ENCODE data around the gene HOXC10. TPM values are rescaled to one million over a fixed set of nuclear protein-coding genes. Genes with fewer than 3 reads are reported as not detected.

The HOXC10 gene
- total and polyA plus RNA-seq, 2 donors: 1.6 to 2.8 TPM

DNA sequence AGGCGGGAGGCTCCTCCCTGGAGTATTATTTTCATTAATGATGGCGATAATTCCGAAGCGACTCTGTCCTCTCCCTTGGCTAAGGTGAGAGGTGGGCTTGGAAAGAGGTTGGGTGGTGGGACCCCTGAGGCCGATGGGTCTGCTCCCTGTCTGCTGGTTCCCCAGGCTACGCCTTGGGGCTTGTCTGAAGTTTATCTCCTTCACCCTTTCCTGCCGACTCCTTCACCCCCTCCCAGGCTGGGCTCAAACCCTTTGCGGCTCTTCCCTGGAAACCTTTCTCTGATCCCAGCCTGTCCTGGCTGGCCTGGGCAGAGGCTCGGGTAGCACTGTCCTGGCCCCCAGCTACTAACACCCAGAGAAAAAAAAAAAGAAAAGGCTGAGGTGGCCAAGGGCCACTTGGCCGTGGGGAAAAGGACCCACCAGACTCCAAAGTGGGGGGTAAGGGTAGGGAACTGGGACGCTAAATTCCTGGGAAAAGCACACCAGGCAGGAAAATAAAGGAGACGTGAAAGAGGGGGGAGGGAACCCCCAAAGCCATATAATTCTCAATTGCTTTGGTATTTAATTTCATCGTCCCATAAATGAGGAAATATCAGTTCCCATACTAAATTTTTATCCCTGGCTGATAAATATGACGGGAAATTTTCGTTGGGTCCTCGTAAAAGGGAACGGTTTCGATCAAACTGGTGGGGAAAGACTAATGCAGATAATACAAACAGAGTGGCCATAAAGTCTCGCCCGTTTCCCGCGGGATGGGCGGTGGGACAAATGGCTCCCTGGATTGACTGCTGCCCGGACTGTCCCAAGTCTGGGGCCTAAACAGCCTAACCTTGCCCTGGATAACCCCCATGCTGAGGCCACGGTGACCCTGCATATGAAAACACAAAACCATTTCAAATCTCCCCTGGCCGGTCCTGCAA lies 2.0 kb upstream of the HOXC10 start:
- DNase-seq (ENCODE audit: extremely low spot score): no peak
- no peaks in the 10 kb centered on the region for H3K4me1 ChIP-seq (ENCODE audit: insufficient read depth)
- H3K27ac ChIP-seq (ENCODE audit: low read depth): no peak overlapping the region
- H3K36me3 ChIP-seq (ENCODE audit: insufficient read depth): no peaks in the 10 kb centered on the region
- whole genome bisulfite sequencing: 62% methylated on average over 26 of the region's 26 CpGs
- H3K4me3 ChIP-seq (ENCODE audit: low read depth, low read length): no peak overlapping the region

DNA sequence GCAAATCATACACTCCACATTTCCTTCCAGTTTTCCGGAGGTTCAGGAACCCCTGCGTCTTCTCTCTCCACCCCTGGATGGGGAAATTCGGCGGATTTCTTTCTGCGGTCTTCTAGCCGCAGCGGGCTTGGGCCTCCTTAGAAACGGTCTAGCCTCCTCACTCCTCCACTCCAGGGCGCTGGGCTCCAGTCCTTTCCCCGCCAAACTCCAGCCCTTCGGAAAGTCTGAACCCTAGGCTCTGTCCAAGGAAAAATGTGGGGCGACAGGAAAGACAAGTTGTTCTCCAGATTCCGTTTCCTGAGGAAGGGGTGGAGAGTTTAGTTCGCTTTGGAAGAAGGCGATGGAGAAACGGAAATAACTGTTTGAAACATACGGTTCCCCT lies 1.4 kb upstream of the HOXC10 start:
- Histone ChIP-seq H3K4me1 (ENCODE audit: insufficient read depth) (no peaks in the 10 kb centered on the region), H3K4me3 (ENCODE audit: low read depth, low read length) (no peak overlapping the region), H3K27ac (ENCODE audit: low read depth) (no peak overlapping the region), H3K36me3 (ENCODE audit: insufficient read depth) (no peaks in the 10 kb centered on the region)
- no peak for DNase-seq (ENCODE audit: extremely low spot score)
- WGBS: 55% methylated on average over 17 of the region's 17 CpGs

DNA sequence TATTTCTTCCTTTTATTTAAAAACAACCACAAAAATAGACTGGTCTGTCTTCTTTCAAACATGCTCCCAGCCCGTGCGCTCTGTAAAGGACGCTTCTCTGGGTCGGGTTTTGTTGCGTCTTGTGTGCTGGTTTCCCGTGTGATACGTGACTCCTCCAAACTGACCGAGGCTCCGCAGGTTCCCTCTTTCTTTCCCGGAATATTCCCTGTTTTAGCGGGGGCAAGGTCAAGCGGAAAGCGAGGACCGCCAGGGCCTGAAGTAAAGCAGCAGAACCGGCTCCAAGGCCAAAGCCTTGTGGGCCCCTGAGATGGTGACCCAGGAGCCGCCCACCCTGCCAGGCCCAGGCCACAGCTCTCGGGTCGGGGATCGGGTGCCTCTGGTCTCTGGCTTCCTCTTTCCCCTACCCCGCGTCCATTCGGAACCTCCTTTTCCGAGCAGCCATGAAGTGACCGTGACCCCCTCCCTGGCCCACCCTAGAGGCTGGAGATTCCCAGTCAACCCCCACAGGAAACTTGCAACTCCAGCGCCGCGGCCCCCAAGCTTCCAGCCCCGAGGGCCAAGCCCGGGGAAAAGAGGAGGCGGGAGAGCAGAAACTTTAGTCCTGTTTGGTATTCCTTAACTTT lies 885 bp upstream of the HOXC10 start:
- DNase-seq (ENCODE audit: extremely low spot score): no peak
- WGBS: 48% methylated on average over 30 of the region's 30 CpGs
- H3K27ac ChIP-seq (ENCODE audit: low read depth): no peak overlapping the region
- H3K36me3 ChIP-seq (ENCODE audit: insufficient read depth): no peaks in the 10 kb centered on the region
- no peak overlapping the region for H3K4me3 ChIP-seq (ENCODE audit: low read depth, low read length)
- H3K4me1 ChIP-seq (ENCODE audit: insufficient read depth): no peaks in the 10 kb centered on the region

DNA sequence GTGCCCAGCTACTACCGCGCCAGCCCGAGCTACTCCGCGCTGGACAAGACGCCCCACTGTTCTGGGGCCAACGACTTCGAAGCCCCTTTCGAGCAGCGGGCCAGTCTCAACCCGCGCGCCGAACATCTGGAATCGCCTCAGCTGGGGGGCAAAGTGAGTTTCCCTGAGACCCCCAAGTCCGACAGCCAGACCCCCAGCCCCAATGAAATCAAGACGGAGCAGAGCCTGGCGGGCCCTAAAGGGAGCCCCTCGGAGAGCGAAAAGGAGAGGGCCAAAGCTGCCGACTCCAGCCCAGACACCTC lies 697 bp downstream of the HOXC10 start:
- Histone ChIP-seq H3K4me3 (ENCODE audit: low read depth, low read length) (peak overlapping the region; percentile 22), H3K36me3 (ENCODE audit: insufficient read depth) (no peaks in the 10 kb centered on the region), H3K4me1 (ENCODE audit: insufficient read depth) (no peaks in the 10 kb centered on the region), H3K27ac (ENCODE audit: low read depth) (no peak overlapping the region)
- 6% methylated on average over 21 of the region's 21 CpGs for WGBS
- DNase-seq (ENCODE audit: extremely low spot score): no peak

DNA sequence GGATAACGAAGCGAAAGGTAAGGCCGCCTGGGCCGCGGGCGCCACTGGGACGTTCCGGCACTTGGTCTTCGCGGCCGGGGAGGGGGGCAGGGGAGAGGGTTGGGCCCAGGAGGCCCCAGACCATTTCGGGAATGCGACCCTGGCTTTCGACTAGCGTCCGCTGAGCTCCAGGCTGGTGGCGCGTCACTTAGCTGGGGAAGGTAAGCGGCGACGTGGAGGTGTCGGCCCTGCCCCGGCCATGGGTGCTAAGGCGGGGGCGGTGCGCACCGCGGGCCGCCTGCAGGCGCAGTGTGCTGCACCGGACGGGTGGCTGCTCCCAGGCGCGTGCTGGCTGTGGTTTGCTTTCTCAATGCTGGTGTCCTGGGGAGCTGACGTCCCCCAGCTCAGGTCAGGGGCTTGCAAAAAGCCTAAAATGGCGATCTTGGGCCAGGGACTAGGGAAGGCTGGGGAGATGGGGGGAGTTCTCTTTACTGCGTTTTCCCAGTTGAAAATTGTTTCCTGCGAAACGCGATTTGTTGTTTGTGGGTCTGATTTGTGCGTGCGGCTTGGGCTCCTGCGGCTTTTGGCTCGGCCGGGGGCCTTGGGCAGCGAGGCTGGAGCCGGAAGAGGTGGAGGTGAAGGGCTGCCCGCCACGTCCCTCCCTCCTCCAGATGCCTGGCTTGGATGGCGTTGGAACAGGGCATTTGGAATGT lies 1.2 kb downstream of the HOXC10 start:
- Histone ChIP-seq H3K36me3 (ENCODE audit: insufficient read depth) (no peaks in the 10 kb centered on the region), H3K27ac (ENCODE audit: low read depth) (no peak overlapping the region), H3K4me3 (ENCODE audit: low read depth, low read length) (peak overlapping the region; percentile 22), H3K4me1 (ENCODE audit: insufficient read depth) (no peaks in the 10 kb centered on the region)
- 17% methylated on average over 50 of the region's 50 CpGs for WGBS
- no peak for DNase-seq (ENCODE audit: extremely low spot score)

DNA sequence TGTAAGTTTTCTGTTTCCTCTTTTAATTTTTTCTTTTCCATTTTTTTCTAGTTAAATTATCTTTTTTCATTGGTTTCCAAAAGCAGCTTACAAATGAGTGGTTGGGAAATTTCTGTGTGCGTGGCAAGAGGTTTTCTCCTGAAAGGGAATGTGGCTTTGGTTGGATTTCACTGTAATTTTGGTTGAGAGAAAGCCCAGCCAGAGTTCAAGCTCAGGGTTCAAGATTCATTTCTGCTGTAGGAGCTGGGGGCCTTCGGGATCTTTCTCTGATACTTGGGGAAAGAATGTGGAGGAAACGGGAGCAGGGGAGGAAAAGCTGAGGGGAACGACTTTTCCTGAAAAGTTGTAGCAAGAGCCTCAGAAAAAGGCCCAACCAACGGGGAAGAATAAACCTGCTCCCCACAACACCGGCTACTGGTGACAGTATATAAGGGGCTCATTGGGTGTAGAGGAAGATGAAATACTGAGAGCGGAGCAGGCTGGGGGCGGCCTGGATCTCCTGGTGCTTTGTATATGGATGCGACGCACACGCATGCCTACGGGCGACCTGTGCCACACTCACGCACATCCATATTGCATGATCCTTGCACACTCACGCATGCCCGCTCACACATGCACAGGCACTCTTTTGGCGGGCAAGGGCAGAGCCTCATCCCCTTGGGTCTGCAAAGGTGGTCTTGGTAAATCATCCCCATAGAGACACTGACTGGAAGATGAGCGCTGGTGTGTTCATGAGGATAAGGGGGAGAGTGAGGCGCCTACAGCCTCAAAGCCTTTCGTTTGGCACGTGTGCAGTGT lies 1.9 kb downstream of the HOXC10 start:
- H3K27ac ChIP-seq (ENCODE audit: low read depth): no peak overlapping the region
- no peak overlapping the region for H3K4me3 ChIP-seq (ENCODE audit: low read depth, low read length)
- DNase-seq (ENCODE audit: extremely low spot score): no peak
- no peaks in the 10 kb centered on the region for H3K36me3 ChIP-seq (ENCODE audit: insufficient read depth)
- no peaks in the 10 kb centered on the region for H3K4me1 ChIP-seq (ENCODE audit: insufficient read depth)
- WGBS: 66% methylated on average over 21 of the region's 21 CpGs

DNA sequence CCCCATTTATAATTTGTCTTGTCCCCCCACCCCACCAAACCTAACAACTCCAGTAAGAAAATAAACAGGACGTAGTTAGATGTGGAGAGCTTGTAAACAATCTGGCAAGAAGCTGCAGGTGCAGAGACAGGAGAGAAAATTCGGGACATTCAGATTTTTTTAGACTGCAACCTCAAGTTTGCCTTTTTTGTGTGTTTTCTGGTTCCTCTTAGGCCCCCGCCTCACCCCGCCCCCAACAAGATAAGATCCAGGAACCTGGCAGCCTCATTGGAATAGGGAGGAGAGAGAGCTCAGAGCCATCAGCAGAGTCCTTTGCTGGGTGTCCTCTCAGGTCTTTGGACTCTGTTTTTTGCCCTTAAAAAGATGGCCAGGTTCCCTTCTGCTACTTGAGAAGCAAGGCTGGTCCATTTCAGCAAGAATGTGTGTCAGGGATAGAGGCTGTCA lies 2.9 kb downstream of the HOXC10 start:
- WGBS: 48% methylated on average over 4 of the region's 4 CpGs
- Histone ChIP-seq H3K36me3 (ENCODE audit: insufficient read depth) (no peaks in the 10 kb centered on the region), H3K27ac (ENCODE audit: low read depth) (no peak overlapping the region), H3K4me3 (ENCODE audit: low read depth, low read length) (no peak overlapping the region), H3K4me1 (ENCODE audit: insufficient read depth) (no peaks in the 10 kb centered on the region)
- no peak for DNase-seq (ENCODE audit: extremely low spot score)

DNA sequence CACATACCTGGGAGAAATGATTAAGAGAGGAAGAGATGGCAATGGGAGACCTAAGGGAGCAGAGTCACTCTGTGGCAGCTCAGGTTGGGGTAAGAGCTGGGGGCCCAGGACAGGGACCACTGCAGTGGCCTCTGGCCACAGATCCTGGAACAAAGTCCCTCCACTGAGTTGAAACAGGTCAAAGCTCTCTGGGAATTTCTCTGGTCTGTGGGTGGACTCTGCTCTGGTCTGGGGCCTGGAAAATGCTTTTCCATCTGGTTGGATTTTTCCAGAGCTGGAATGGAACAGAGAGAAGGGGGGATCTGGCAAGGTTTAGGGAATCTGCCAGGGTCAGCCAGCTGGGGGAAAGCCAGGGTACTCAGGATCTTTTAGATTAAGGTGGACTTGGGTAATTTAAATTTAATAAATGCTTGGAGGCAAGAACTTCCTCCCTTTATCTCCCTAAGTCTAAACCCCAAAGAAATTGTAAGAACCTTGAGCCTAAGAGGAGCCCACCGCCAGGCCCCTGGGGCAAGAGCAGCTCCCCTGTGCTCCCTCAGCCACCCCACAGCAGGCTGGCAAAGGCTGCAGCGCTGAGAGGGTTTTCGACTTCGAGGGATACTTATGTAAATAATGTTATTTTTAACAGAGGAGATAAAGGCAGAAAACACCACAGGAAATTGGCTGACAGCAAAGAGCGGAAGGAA lies 3.7 kb downstream of the HOXC10 start:
- Histone ChIP-seq H3K4me1 (ENCODE audit: insufficient read depth) (no peaks in the 10 kb centered on the region), H3K4me3 (ENCODE audit: low read depth, low read length) (no peak overlapping the region), H3K27ac (ENCODE audit: low read depth) (no peak overlapping the region), H3K36me3 (ENCODE audit: insufficient read depth) (no peaks in the 10 kb centered on the region)
- WGBS: 25% methylated on average over 5 of the region's 5 CpGs
- no peak for DNase-seq (ENCODE audit: extremely low spot score)

DNA sequence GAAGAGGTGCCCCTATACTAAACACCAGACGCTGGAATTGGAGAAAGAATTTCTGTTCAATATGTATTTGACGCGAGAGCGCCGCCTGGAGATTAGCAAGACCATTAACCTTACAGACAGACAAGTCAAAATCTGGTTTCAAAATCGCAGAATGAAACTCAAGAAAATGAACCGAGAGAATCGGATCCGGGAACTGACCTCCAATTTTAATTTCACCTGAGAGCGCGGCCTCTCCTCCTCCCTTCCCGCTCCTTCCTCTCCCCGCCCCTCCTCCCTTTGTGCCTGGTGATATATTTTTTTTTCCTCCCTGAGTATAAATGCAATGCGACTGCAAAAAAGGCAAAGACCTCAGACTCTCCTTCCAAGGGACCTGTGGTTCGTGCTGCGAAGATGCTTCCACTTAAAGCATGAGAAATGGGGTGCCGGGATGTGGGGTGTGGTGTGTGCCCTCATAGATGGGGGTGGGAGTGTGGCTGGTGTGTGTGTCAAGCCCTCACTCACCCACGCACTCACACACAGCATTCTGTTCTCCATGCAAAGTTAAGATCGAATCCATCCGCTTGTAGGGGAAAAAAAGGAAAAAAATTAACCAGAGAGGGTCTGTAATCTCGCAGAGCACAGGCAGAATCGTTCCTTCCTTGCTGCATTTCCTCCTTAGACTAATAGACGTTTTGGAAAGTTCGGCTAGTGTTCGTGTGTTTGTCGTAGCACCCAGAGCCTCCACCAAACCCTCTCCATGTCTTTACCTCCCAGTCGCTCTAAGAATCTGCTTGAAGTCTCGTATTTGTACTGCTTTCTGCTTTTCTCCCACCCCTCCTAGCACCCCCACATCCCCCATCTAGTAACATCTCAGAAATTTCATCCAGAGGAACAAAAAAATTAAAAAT lies 4.5 kb downstream of the HOXC10 start:
- Histone ChIP-seq H3K4me1 (ENCODE audit: insufficient read depth) (no peaks in the 10 kb centered on the region), H3K4me3 (ENCODE audit: low read depth, low read length) (no peak overlapping the region), H3K27ac (ENCODE audit: low read depth) (no peak overlapping the region), H3K36me3 (ENCODE audit: insufficient read depth) (no peaks in the 10 kb centered on the region)
- no peak for DNase-seq (ENCODE audit: extremely low spot score)
- 13% methylated on average over 28 of the region's 28 CpGs for WGBS

DNA sequence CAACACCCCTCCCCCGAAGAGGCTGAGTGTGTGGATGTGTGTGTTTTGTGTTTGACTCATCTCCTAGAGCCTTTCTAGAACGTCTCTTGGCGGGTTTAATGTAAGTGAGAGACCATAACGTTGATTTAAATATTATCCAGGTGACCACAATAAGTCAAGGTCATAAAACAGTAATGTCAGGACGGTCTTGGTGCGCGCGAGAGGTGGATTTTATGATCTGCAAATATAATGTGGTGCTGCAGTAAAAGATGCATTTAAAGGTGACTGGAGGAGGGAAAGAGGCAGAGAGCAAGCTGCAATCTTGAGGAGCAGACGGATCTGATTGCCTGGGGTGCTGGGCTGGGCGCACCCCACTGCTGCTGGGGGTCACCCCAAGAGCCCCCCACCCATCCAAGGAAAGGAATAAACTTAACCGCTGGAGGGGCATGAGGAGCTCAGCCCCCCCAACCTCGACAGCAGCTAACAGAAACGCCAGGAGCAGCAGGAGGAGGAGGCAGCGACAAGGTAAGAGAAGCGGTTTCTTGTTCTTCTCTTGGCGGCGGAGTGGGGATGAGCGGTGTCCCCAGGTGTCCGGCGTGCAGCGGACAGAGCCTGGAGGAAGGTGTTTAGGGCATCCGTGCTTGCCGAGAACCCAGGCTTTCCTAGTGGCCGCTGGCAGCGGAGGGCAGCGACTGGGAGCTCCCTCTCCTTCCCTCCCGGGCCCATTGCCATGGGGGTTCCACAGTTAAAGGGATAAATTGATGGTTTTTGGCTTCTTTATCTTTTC lies 5.5 kb downstream of the HOXC10 start:
- no peak overlapping the region for H3K4me3 ChIP-seq (ENCODE audit: low read depth, low read length)
- DNase-seq (ENCODE audit: extremely low spot score): no peak
- H3K4me1 ChIP-seq (ENCODE audit: insufficient read depth): no peaks in the 10 kb centered on the region
- no peak overlapping the region for H3K27ac ChIP-seq (ENCODE audit: low read depth)
- 19% methylated on average over 27 of the region's 27 CpGs for WGBS
- H3K36me3 ChIP-seq (ENCODE audit: insufficient read depth): no peaks in the 10 kb centered on the region

DNA sequence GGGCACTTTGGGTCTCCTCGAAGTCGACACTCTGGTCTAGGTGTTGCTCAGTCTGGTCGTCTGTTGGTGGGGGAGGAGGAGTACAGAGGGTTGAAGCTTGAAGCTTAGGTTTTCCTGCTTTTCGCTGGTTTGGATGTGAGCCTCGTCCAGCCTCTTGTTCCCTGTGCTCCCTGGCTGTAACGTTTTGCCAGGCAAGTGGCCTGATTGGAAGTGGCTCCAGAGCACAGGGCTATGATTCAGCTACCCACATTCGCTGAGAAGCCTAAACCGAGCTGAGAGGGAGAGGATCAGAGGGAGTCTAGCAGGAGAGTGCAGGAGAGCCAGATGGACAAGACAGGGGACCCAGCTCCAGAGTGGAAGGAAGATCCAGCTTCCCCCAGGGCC lies 6.1 kb downstream of the HOXC10 start:
- no peaks in the 10 kb centered on the region for H3K4me1 ChIP-seq (ENCODE audit: insufficient read depth)
- no peak overlapping the region for H3K27ac ChIP-seq (ENCODE audit: low read depth)
- no peak overlapping the region for H3K4me3 ChIP-seq (ENCODE audit: low read depth, low read length)
- WGBS: 20% methylated on average over 8 of the region's 8 CpGs
- DNase-seq (ENCODE audit: extremely low spot score): no peak
- no peaks in the 10 kb centered on the region for H3K36me3 ChIP-seq (ENCODE audit: insufficient read depth)
